H7 (cell line): Measurements from ENCODE around the gene ZNF2. TPM values are rescaled to one million over a fixed set of nuclear protein-coding genes. Genes with fewer than 3 reads are reported as not detected.
A peak's percentile ranks its signal among the peaks of the same experiment; 100 is the strongest.

Source experiments
- DNase-seq: peaks from one replicate; pipeline ENCODE4 v3.0.0; 2012
- H3K27me3 ChIP-seq: 2 replicates; pipeline ENCODE4 v1.6.0; 2011; ENCODE audit warnings: mild to moderate bottlenecking, low read length; ENCODE audit not compliant: control insufficient read depth, insufficient read depth
- H3K36me3 ChIP-seq: replicated peaks from 2 replicates; pipeline ENCODE4 v1.5.1; 2011; ENCODE audit warnings: low read length; ENCODE audit not compliant: control insufficient read depth, insufficient read depth
- H3K4me3 ChIP-seq: 2 replicates; pipeline ENCODE4 v1.5.1; 2011; ENCODE audit warnings: low read depth, mild to moderate bottlenecking, control low read depth, low read length, moderate library complexity; ENCODE audit not compliant: insufficient read depth
- total RNA-seq: library from RNA; depleted of rRNA; stranded (reverse); fragments of >200 nt; shearing (Covaris generic); gene quantifications from 2 replicates; pipeline ENCODE4 v1.2.3, GENCODE V29; 2014; rRNA removed

ZNF2 gene
- 4.9 and 7.4 TPM in 2 replicates for total RNA-seq

- no peaks in the 10 kb centered on the region for H3K36me3 ChIP-seq
- no peaks in the 10 kb centered on the region; the same call in 1 of the 2 replicates for H3K27me3 ChIP-seq
- peak; percentile 97 for DNase-seq
- H3K4me3 ChIP-seq, result peak within 1 kb of the TSS; percentile 68
Measured at GRCh38 chr2:95165371-95166064, at the start of gene ZNF2. TSS of gene ZNF2 (plus strand) at chr2:95165809. CDS start at chr2:95176227, 10,418 bp downstream.

- H3K27me3 ChIP-seq, result no peaks in the 10 kb centered on the region
- peak overlapping the region; percentile 93 for H3K4me3 ChIP-seq
- no peaks in the 10 kb centered on the region for H3K36me3 ChIP-seq
- no peak for DNase-seq
Measured at GRCh38 chr2:95121093-95121406, 44.6 kb upstream of the ZNF2 start.

GRCh38 chr2:95121407-95122196 lies 44.0 kb upstream of the ZNF2 start, which contains the start of gene MRPS5:
TSS of gene MRPS5 (minus strand) at chr2:95121808. CDS start at chr2:95121791, 17 bp downstream.
- DNase-seq, result peak; percentile 95
- no peaks in the 10 kb centered on the region for H3K36me3 ChIP-seq
- H3K27me3 ChIP-seq, result no peaks in the 10 kb centered on the region
- H3K4me3 ChIP-seq, result peak within 1 kb of the TSS; percentile 93

- Histone ChIP-seq H3K27me3 (no peaks in the 10 kb centered on the region), H3K36me3 (no peaks in the 10 kb centered on the region), H3K4me3 (peak overlapping the region; percentile 93)
- no peak for DNase-seq
Measured at GRCh38 chr2:95122197-95122551, 43.4 kb upstream of the ZNF2 start.

GRCh38 chr2:95138702-95139101 lies 26.9 kb upstream of the ZNF2 start:
- Histone ChIP-seq H3K4me3 (no peak overlapping the region), H3K27me3 (no peaks in the 10 kb centered on the region), H3K36me3 (no peaks in the 10 kb centered on the region)
- no peak for DNase-seq

- H3K36me3 ChIP-seq, result no peaks in the 10 kb centered on the region
- H3K27me3 ChIP-seq, result no peaks in the 10 kb centered on the region
- no peak overlapping the region for H3K4me3 ChIP-seq
- DNase-seq, result no peak
Measured at GRCh38 chr2:95143838-95144237, 21.8 kb upstream of the ZNF2 start.

- Histone ChIP-seq H3K4me3 (no peak overlapping the region), H3K27me3 (no peaks in the 10 kb centered on the region), H3K36me3 (peaks cover 15% of the 10 kb centered on the region)
- DNase-seq, result no peak
Measured at GRCh38 chr2:95149397-95149984, 16.1 kb upstream of the ZNF2 start.

- Histone ChIP-seq H3K27me3 (peaks cover 27% of the 10 kb centered on the region), H3K4me3 (peak overlapping the region; percentile 82)
- peak; percentile 18 for DNase-seq
Measured at GRCh38 chr2:95158441-95158840, 7.2 kb upstream of the ZNF2 start.

GRCh38 chr2:95158891-95159619 lies 6.6 kb upstream of the ZNF2 start:
- Histone ChIP-seq H3K36me3 (peaks cover 2% of the 10 kb centered on the region; the same call in 1 of the 2 replicates), H3K4me3 (peak overlapping the region; percentile 82), H3K27me3 (peaks cover 27% of the 10 kb centered on the region)
- DNase-seq, result peak; percentile 81

More at GRCh38 chr2:95158441-95158840, 7.2 kb upstream of the ZNF2 start:
- H3K36me3 ChIP-seq, result peaks cover 2% of the 10 kb centered on the region; the same call in 1 of the 2 replicates

- Histone ChIP-seq H3K27me3 (peaks cover 27% of the 10 kb centered on the region), H3K36me3 (peaks cover 2% of the 10 kb centered on the region; the same call in 1 of the 2 replicates), H3K4me3 (peak within 1 kb of the TSS; percentile 82)
- peak; percentile 92 for DNase-seq
Measured at GRCh38 chr2:95159690-95160449, 5.7 kb upstream of the ZNF2 start, which contains the start of gene ZNF514. TSS of gene ZNF514 (minus strand) at chr2:95159848. CDS start at chr2:95153253, 6,595 bp downstream.

GRCh38 chr2:95165030-95165370 lies 609 bp upstream of the ZNF2 start:
- peaks cover 5% of the 10 kb centered on the region for H3K27me3 ChIP-seq
- DNase-seq, result no peak
- H3K4me3 ChIP-seq, result peak overlapping the region; percentile 68
- no peaks in the 10 kb centered on the region for H3K36me3 ChIP-seq

- DNase-seq, result peak; percentile 35
- Histone ChIP-seq H3K4me3 (peak overlapping the region; percentile 68), H3K36me3 (no peaks in the 10 kb centered on the region), H3K27me3 (no peaks in the 10 kb centered on the region; the same call in 1 of the 2 replicates)
Measured at GRCh38 chr2:95166065-95166763, 605 bp downstream of the ZNF2 start.

- Histone ChIP-seq H3K36me3 (no peaks in the 10 kb centered on the region), H3K27me3 (no peaks in the 10 kb centered on the region), H3K4me3 (no peak overlapping the region)
- DNase-seq, result no peak
Measured at GRCh38 chr2:95171902-95172301, 6.3 kb downstream of the ZNF2 start.
